ENCODE data around the gene APBA3. TPM values are rescaled to one million over a fixed set of nuclear protein-coding genes. Genes with fewer than 3 reads are reported as not detected.

Gene APBA3
- total RNA-seq, 1 experiment from 2014 or later, result 19.6 TPM

DNA sequence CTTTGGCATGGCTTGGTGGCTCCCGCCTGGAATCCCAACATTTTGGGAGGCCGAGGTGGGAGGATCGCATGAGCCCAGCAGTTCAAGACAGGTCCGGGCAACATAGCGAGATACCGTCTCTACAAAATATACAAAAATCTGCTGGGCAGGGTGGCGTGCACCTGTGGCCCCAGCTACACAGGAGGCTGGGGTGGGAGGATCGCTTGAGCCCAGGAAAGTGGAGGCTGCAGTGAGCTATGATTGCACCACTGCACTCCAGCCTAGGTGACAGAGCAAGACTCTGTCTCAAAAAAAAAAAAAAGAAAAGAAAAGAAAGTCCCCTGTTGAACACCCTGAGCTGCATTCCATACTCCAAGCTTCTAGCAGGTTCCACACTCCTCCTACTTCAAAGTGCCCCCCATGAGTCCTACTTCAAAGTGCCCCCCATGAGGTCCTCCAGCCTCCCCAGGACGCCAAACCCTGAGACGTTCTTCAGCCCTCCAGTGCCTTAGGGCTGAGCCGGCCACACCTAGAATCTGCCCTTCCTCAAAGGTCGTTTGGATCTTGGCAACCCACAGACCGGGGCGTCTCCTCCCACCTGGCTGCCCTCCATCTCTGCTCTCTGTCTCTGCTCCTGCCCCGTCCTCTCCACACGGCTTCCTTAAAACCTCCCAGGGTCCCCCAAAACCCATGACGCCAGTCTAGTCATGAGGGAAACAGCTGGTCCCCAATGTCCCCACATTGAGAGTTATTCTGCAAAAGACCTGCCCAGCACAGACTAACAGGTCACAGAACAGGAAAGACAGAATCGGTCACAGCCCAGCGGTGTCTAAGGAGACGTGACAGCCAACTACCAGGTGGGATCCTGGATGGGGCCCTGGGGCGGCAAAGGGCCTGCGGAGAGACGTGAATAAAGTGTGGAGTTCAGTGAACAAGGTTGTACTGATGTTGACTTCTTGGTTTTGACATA lies 48.6 kb downstream of the APBA3 start:
- no peaks in the 10 kb centered on the region for H3K27me3 Mint-ChIP-seq (ENCODE audit: unreplicated experiment)
- DNase-seq, result peak; percentile 49
- no TSS peak for BruUV-seq (replicated peaks)
- intact Hi-C loops (cut with micrococcal nuclease; ENCODE audit: unreplicated experiment), result no loop called here
- H3K27ac Mint-ChIP-seq (ENCODE audit: unreplicated experiment), result peak overlapping the region; percentile 50
- H3K4me3 Mint-ChIP-seq (ENCODE audit: low read depth, unreplicated experiment), result peak overlapping the region; percentile 58
- H3K36me3 Mint-ChIP-seq (ENCODE audit: insufficient read depth, unreplicated experiment), result peaks cover 51% of the 10 kb centered on the region
- TF ChIP-seq, protein P1, sequence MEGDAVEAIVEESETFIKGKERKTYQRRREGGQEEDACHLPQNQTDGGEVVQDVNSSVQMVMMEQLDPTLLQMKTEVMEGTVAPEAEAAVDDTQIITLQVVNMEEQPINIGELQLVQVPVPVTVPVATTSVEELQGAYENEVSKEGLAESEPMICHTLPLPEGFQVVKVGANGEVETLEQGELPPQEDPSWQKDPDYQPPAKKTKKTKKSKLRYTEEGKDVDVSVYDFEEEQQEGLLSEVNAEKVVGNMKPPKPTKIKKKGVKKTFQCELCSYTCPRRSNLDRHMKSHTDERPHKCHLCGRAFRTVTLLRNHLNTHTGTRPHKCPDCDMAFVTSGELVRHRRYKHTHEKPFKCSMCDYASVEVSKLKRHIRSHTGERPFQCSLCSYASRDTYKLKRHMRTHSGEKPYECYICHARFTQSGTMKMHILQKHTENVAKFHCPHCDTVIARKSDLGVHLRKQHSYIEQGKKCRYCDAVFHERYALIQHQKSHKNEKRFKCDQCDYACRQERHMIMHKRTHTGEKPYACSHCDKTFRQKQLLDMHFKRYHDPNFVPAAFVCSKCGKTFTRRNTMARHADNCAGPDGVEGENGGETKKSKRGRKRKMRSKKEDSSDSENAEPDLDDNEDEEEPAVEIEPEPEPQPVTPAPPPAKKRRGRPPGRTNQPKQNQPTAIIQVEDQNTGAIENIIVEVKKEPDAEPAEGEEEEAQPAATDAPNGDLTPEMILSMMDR (IDR thresholded peaks at IDR 0.05; ENCODE audit: unreplicated experiment), result no peak
- no peaks in the 10 kb centered on the region for H3K9me3 Mint-ChIP-seq (ENCODE audit: low read depth, unreplicated experiment)
- H3K4me1 Mint-ChIP-seq (ENCODE audit: low read depth, unreplicated experiment), result peaks cover 25% of the 10 kb centered on the region
- CTCF ChIA-PET, result no interaction called here

DNA sequence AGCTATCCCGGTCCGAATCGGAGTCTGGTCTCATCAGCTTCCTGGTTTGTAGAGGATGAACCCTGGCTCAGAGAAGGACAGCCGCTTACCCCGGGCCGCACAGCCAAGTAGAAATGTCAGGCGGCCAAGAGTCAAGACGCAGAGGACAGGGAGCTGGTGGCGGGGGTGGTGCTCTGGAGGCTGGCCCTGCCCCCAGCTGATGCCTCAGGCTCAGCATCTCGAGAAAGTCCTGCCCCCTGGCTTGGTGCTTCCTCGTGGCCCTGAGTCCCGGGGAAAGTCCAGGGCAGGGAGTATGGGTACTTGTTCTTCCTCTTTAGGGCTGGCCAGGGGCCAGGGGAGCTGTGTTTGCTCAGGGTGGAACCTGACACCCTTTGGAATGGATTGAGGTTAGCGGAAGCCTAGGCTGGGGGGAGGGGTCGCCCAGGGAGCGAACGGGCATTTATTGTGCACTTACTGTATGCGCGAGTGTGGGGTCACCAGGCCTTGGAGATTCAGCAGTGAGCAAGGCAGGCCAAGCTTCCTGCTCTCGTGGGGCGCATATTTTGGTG lies 51.2 kb downstream of the APBA3 start:
- no TSS peak for BruUV-seq (replicated peaks)
- peaks cover 25% of the 10 kb centered on the region for H3K4me1 Mint-ChIP-seq (ENCODE audit: low read depth, unreplicated experiment)
- H3K4me3 Mint-ChIP-seq (ENCODE audit: low read depth, unreplicated experiment), result peak overlapping the region; percentile 75
- H3K27me3 Mint-ChIP-seq (ENCODE audit: unreplicated experiment), result no peaks in the 10 kb centered on the region
- H3K36me3 Mint-ChIP-seq (ENCODE audit: insufficient read depth, unreplicated experiment), result peaks cover 43% of the 10 kb centered on the region
- H3K27ac Mint-ChIP-seq (ENCODE audit: unreplicated experiment), result peak overlapping the region; percentile 94
- no peaks in the 10 kb centered on the region for H3K9me3 Mint-ChIP-seq (ENCODE audit: low read depth, unreplicated experiment)
- TF ChIP-seq, protein P1 (IDR thresholded peaks at IDR 0.05; ENCODE audit: unreplicated experiment), result no peak
- peak; percentile 94 for DNase-seq
- CTCF ChIA-PET, result interaction anchor here (0.6 to 1.3 kb wide), 5 partner anchors 10 to 275 kb away, joined by 3 to 9 read pairs (median 4); partner anchors contain the start of genes EEF2 and MRPL54
- intact Hi-C loops (cut with micrococcal nuclease; ENCODE audit: unreplicated experiment), result no loop called here

DNA sequence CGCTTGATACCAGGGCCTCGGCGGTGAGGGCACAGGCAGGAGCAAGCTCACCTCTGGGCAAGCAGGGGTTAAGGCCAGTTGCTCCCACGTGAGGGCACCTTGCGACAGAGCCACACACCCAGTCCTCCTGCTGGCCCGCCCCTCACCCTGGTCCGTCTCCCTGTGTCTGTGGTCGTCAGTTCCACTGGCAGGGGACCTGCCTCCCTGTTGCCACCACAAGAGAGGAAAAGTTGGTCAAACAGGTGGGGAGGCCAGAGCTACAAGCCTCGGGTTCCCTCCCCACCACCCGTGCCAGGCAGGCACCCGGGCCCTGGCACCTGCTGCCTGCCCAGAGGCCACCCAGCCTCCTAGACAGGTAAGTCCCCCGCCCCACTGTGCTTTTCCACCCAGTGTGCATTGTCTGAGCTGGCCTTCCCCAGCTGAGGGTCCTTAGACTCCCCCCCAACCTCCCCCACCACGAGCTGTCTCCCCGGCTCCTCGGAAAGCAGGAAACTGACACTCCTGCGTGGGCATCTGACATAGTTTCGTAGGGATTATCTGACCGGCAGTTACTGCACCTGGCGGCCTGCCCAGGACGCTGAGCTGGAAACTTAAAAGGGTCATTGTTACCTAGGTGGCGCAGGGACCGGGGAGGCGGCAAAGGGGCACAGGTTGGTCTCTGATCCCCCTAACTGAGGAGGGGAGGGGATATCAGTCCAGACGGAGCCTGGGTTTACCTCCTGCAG lies 53.1 kb downstream of the APBA3 start, which contains the start of gene TJP3:
TSS of gene TJP3 (plus strand) at position 178 of the 725 bp plus-strand sequence. CDS start 20,049 bp downstream, outside the sequence.
- H3K4me3 Mint-ChIP-seq (ENCODE audit: low read depth, unreplicated experiment), result peak within 1 kb of the TSS; percentile 75

More for the DNA sequence above, 53.1 kb downstream of the APBA3 start, which contains the start of gene TJP3:
- intact Hi-C loops (cut with micrococcal nuclease; ENCODE audit: unreplicated experiment), result no loop called here
- TF ChIP-seq, protein P1 (IDR thresholded peaks at IDR 0.05; ENCODE audit: unreplicated experiment), result no peak
- DNase-seq, result peak; percentile 81
- Mint-ChIP-seq H3K4me1 (ENCODE audit: low read depth, unreplicated experiment) (peaks cover 22% of the 10 kb centered on the region), H3K9me3 (ENCODE audit: low read depth, unreplicated experiment) (no peaks in the 10 kb centered on the region), H3K27ac (ENCODE audit: unreplicated experiment) (peak within 1 kb of the TSS; percentile 72), H3K27me3 (ENCODE audit: unreplicated experiment) (no peaks in the 10 kb centered on the region), H3K36me3 (ENCODE audit: insufficient read depth, unreplicated experiment) (peaks cover 42% of the 10 kb centered on the region)
- CTCF ChIA-PET, result interaction anchor here (0.9 to 1.7 kb wide), 3 partner anchors 9 to 141 kb away, joined by 4 to 7 read pairs (median 5); partner anchors contain the start of genes APBA3, MRPL54 and PIP5K1C
- TSS peak; percentile 51 for BruUV-seq (replicated peaks)
